Thyroid gland (tissue), 4 donors: ENCODE data around the gene RXFP1.

Experiments used
- POLR2A ChIP-seq, 2 donors: fragments of 450-650 bp; IDR thresholded peaks; one replicate each; pipeline ENCODE4 v1.6.1; 2017; ENCODE audit warnings: antibody characterized with exemption in 2 of 2, mild to moderate bottlenecking in 2 of 2, moderate library complexity in 1 of 2
- TF ChIP-seq, protein P1 (sequence below), 6 experiments: fragments of 200-600 bp in 3 of 6; fragments of 450-650 bp in 3 of 6; sonication (generic) in 3 of 6; IDR thresholded peaks; one replicate each; pipeline ENCODE4 v1.5.1; 2016 to 2019; ENCODE audit warnings: antibody characterized with exemption in 6 of 6, mild to moderate bottlenecking in 2 of 6, inconsistent platforms in 1 of 6, moderate library complexity in 1 of 6

DNA sequence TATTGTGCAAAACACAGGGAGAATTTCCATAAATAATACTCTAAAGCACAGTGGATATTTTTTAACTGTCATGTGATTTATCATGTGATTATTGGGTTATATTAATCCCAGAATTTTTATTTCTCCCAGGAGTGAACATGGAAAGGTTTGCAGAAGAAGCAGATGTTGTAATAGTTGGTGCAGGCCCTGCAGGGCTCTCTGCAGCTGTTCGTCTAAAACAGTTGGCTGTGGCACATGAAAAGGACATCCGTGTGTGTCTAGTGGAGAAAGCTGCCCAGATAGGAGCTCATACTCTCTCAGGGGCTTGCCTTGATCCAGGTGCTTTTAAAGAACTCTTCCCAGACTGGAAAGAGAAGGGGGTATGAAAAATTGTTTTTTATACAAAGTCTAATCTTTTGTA is 160.4 kb downstream of the RXFP1 start:
- TF ChIP-seq, protein P1, sequence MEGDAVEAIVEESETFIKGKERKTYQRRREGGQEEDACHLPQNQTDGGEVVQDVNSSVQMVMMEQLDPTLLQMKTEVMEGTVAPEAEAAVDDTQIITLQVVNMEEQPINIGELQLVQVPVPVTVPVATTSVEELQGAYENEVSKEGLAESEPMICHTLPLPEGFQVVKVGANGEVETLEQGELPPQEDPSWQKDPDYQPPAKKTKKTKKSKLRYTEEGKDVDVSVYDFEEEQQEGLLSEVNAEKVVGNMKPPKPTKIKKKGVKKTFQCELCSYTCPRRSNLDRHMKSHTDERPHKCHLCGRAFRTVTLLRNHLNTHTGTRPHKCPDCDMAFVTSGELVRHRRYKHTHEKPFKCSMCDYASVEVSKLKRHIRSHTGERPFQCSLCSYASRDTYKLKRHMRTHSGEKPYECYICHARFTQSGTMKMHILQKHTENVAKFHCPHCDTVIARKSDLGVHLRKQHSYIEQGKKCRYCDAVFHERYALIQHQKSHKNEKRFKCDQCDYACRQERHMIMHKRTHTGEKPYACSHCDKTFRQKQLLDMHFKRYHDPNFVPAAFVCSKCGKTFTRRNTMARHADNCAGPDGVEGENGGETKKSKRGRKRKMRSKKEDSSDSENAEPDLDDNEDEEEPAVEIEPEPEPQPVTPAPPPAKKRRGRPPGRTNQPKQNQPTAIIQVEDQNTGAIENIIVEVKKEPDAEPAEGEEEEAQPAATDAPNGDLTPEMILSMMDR (IDR thresholded peaks at IDR 0.05) = no peak
- TF ChIP-seq POLR2A (IDR thresholded peaks at IDR 0.05) = no peak
